Inflammatory macrophage (primary cell): Measurements from ENCODE around the gene PRPS1L1.
A peak's percentile ranks its signal among the peaks of the same experiment; 100 is the strongest.

ENCODE experiments used
- DNase-seq, 2 donors: peaks; one replicate each; pipeline ENCODE4 v3.0.0-alpha.2; 2020 to 2022
- total RNA-seq, 18 experiments: gene quantifications; one replicate each; lab custom pipeline; 2026; ENCODE audit warnings: mixed read lengths in 6 of 18, inconsistent platforms in 2 of 18; lab: John Stamatoyannopoulos, UW

The PRPS1L1 gene
- 0 to 0.13 (median 0) reads per million in 18 experiments for total RNA-seq

- no peak for DNase-seq
Observed at GRCh38 chr7:18027628-18028027, at the start of gene PRPS1L1. Gene PRPS1L1 (minus strand): TSS chr7:18027846.

- no peak for DNase-seq
Observed at GRCh38 chr7:18076461-18076860, 48.8 kb upstream of the PRPS1L1 start.

GRCh38 chr7:18068745-18069144, 41.1 kb upstream of the PRPS1L1 start:
- no peak for DNase-seq

GRCh38 chr7:18064242-18064838, 36.7 kb upstream of the PRPS1L1 start:
- DNase-seq, result peak; percentile 61 to 70

- no peak for DNase-seq
Observed at GRCh38 chr7:18063149-18063901, 35.7 kb upstream of the PRPS1L1 start.

- DNase-seq, result no peak
Observed at GRCh38 chr7:18059171-18059570, 31.5 kb upstream of the PRPS1L1 start.

GRCh38 chr7:18053941-18054340, 26.3 kb upstream of the PRPS1L1 start:
- DNase-seq, result no peak

GRCh38 chr7:18053177-18053928, 25.7 kb upstream of the PRPS1L1 start:
- DNase-seq, result no peak

DNA sequence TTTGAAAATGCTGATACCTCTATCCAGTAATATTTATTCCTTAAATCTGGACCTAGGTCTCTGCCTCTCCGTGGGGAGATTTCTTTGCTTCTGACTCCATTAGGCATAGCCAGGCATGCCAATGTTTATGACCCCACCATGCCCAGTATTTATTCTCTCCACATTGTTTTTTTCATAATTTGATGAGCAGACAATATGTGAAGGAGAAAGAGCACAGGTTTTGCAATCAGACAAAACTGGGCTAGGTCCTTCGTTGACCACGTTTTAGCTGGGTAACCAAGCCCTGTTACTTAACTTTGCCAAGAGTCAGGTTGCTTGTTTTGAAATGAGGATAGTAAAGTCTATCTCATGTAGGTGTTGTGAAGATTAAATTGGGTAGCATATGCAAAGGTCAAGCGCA, 21.6 kb upstream of the PRPS1L1 start:
- no peak for DNase-seq

- DNase-seq, result no peak
Observed at GRCh38 chr7:18046601-18047000, 19.0 kb upstream of the PRPS1L1 start.

GRCh38 chr7:18045171-18045570, 17.5 kb upstream of the PRPS1L1 start:
- no peak for DNase-seq

DNA sequence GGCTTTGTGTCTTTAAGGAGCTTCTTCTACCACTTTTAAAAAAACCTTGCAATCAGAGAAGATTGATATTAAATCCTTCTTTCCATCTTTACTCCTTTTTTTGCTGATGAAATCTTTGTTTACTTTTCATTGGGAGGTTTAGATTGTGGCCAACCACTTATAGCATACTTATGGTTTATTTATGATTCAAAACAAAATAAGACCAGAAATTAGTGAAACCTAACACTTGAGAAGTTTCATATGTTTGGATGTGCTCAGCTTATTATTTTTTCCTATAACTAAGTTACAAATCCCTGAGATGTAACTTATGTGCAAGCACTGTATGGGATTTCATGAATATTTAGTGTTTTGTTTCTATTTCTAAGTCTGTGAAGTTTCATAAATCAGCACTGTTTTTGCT, 13.5 kb upstream of the PRPS1L1 start:
- no peak for DNase-seq

DNA sequence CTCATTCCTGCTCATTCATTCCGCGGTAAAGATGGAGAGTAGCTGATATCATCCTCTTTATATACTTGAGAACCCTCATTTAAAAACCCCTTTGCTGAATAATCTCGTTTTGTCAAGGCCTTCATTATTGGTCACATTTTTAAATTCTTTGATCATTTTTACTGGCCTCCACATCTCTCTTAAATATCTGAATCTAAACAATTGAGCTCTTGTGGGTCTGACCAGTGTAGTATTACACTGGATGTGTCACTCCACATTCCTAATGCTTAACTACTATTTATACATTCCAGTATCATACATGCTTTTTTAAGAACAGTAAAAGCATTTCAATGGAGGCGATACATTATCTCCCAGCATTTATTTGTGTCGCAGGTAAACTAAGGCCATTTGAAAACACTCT, 12.6 kb upstream of the PRPS1L1 start:
- DNase-seq, result no peak

DNA sequence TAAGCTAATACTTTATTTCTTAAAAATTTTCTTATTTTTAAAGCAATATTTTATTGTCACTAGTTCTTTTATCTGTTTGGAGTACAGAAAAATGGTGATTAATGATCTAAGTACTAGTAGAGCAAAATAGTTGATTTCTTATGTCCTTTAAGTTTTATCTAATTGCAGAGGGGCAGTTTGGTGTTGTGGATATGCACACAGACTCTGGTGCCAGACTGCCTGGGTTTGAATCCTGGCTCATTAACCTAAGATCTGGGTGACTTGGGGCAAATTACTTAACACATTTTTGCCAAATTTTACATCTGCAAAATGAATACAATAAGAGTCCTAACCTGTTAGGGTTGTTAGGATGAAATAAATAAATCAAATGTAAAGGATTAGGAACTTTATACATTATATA, 10.7 kb upstream of the PRPS1L1 start:
- DNase-seq, result no peak

DNA sequence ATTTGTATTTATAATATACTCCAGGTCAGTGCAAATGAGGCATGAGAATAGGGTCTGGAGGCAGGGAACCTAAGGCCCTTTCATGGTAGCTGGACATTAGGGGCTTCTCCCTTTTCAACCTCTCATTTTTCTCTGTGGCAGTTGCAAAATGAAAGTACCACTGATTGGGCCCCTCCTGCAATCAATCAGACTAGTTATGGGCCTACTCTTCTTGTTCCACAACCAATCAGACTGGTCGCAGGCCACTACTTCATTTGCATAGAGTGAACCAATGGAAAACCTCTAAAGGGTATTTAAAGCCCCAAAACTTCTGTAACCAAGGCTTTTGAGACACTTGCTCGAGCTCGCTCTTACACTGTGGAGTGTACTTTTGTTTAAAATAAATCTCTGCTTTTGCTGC, 10.0 kb upstream of the PRPS1L1 start:
- DNase-seq, result no peak

GRCh38 chr7:18036783-18037182, 9.1 kb upstream of the PRPS1L1 start:
- DNase-seq, result no peak

DNA sequence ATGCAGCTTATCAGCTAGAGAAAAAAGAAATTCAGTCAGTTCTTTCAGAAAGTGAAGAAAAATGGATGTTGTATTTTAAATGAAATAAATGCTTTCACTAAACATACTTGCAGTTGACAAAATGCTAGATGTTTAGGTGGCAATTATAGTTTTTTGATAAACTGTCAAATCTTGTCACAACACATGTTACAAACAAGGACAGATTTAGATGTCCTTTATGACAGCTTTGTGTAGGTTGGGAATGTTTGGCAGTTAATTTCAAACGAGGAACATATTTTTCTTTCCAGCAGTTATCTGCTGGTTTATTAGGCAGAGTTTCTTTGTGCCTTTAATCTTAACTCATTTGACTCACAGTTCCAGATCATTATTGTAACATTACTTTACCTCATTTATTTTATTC, 3.1 kb upstream of the PRPS1L1 start:
- DNase-seq, result no peak

DNA sequence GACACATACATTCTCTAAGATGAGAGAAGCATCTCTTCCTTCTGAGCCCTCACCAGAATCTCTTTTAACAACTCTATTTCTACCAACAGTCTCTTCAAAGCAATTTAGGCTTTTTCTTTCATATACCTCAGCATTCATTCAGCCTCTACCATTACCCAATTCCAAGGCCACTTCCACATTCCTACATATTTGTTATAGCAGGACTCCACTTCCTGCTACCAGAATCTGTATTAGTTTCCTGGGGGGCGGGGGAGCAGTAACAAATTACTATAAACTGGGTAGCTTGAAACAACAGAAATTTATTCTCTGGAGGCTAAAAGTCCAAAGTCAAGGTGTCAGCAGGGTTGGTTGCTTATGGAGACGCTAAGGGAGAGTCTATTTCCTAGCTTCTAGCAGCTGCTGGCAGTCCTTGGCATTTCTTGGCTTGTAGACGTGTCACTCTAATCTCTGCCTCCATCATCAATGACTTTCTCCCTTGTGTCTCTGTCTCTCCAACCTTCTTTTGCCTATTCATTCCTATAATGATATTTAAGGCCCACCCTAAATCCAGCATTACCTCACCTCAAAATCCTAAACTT, 7.4 kb downstream of the PRPS1L1 start:
- peak; percentile 23 to 36 for DNase-seq

- DNase-seq, result peak in 1 of 2 donors; percentile 39
Observed at GRCh38 chr7:18019555-18019954, 8.1 kb downstream of the PRPS1L1 start.

GRCh38 chr7:18018296-18019215, 9.1 kb downstream of the PRPS1L1 start:
- no peak for DNase-seq

DNA sequence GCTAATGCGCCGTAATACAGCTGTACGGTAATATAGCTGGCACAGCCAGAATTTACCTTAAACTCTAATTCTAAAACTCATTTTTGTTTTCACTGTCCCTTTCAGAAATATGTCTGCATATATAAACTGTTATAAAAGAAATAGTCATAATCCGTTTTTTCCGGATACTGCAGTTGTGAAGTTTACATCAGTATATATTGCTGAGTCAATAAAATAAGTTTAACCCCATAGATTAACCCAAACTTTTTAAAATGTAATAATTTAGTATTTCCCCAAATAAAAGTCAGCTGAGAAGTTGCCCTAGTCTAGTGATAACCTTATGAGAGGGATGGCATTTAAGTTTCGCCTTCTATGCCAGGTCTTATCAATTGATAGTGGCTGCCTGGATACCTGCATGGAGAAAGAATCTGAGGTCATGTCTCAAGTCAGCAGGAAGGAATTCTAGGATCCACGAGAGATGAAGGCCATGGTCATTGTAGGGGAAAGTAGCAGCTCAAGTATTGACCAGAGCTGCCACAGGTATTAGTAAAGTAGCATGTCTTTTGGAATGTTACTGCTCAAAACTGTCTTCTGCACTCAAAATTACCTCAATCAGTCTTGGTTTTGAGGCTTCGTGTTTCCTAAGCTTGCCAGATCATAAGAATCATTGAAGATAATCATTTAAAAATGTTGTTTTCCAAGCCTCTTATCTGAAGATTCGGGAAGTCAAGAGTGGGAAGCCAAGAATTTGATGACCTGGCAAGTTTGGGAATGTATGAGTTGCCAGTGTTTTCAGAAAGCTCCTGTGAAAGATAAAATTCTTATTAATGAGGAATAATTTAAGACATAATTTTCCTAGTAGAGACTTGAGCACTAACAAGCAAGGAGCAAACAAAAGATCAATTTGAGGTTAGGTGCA, 10.8 kb downstream of the PRPS1L1 start:
- no peak for DNase-seq
